GM10266 (cell line): ENCODE measurements around the gene TMEM30A.

Experiments
- DNase-seq: peaks from one replicate; pipeline ENCODE4 v3.0.0; 2012; ENCODE audit errors: extremely low spot score
- CTCF ChIP-seq: IDR thresholded peaks from 2 replicates; pipeline ENCODE4 v1.5.1; 2012; ENCODE audit warnings: mild to moderate bottlenecking, low read depth; ENCODE audit not compliant: control insufficient read depth, insufficient read depth; ENCODE audit errors: missing control alignments

The TMEM30A gene

GRCh38 chr6:75208298-75209183 is 76.1 kb downstream of the TMEM30A start:
- DNase-seq: peak; percentile 70
- TF ChIP-seq CTCF: peak; percentile 94

GRCh38 chr6:75206576-75207342 is 77.8 kb downstream of the TMEM30A start:
- no peak for TF ChIP-seq CTCF
- DNase-seq: peak; percentile 12

GRCh38 chr6:75205776-75206575 is 78.6 kb downstream of the TMEM30A start, which contains the start of gene COL12A1:
COL12A1 (minus strand) TSS chr6:75206053; CDS start chr6:75202792, 3,261 bp downstream.
- peak; percentile 8 for DNase-seq
- no peak for TF ChIP-seq CTCF

- no peak for TF ChIP-seq CTCF
- peak; percentile 7 for DNase-seq
Observed at GRCh38 chr6:75204959-75205775, 79.4 kb downstream of the TMEM30A start.

GRCh38 chr6:75204217-75204958 is 80.2 kb downstream of the TMEM30A start:
- DNase-seq: peak; percentile 55
- peak; percentile 68 for TF ChIP-seq CTCF

GRCh38 chr6:75203721-75204120 is 80.9 kb downstream of the TMEM30A start:
- DNase-seq: no peak
- no peak for TF ChIP-seq CTCF
